Endothelial cell of umbilical vein (primary cell): Measurements from ENCODE around the gene ATF7IP.
"Not testable (repeated sequence)": the region's sequence is repeated elsewhere in the genome, so short reads cannot be mapped to it uniquely, and the experiment has no call there.

Experiments used
- EZH2 ChIP-seq: IDR thresholded peaks from 2 replicates; pipeline ENCODE4 v1.6.1; 2012; ENCODE audit warnings: borderline replicate concordance, low read depth, mild to moderate bottlenecking, moderate library complexity, low read length, inconsistent platforms; ENCODE audit not compliant: severe bottlenecking
- FOS ChIP-seq: IDR thresholded peaks from 2 replicates; pipeline ENCODE4 v1.6.1; 2011; ENCODE audit warnings: mild to moderate bottlenecking, low read length, moderate library complexity, borderline replicate concordance; ENCODE audit not compliant: insufficient read depth
- JUN ChIP-seq: IDR thresholded peaks from 2 replicates; pipeline ENCODE4 v1.6.1; 2011; ENCODE audit warnings: borderline replicate concordance, low read depth; ENCODE audit not compliant: insufficient read length, insufficient read depth
- POLR2A ChIP-seq: IDR thresholded peaks from 2 replicates; pipeline ENCODE4 v1.6.1; 2012; ENCODE audit warnings: low read depth, mild to moderate bottlenecking, control low read depth, low read length
- POLR2AphosphoS5 ChIP-seq: IDR thresholded peaks from 2 replicates; pipeline ENCODE4 v1.6.1; 2012; ENCODE audit warnings: low read depth, mild to moderate bottlenecking, control low read depth, low read length, moderate library complexity; ENCODE audit not compliant: insufficient read depth
- TF ChIP-seq, protein P1 (sequence below), 2 donors: IDR thresholded peaks; 1 replicate in 1 of 2; 2 replicates in 1 of 2; pipeline ENCODE4 v1.5.1; 2011; ENCODE audit warnings: low read length in 2 of 2, mild to moderate bottlenecking in 2 of 2, moderate library complexity in 2 of 2, control low read depth in 1 of 2, inconsistent platforms in 1 of 2, low read depth in 1 of 2; ENCODE audit not compliant: insufficient read depth in 1 of 2; ENCODE audit errors: extremely low read depth in 1 of 2
- TF ChIP-seq, protein P2 (sequence below): IDR thresholded peaks from 2 replicates; pipeline ENCODE4 v1.6.1; 2011; ENCODE audit not compliant: insufficient read depth, insufficient read length

DNA sequence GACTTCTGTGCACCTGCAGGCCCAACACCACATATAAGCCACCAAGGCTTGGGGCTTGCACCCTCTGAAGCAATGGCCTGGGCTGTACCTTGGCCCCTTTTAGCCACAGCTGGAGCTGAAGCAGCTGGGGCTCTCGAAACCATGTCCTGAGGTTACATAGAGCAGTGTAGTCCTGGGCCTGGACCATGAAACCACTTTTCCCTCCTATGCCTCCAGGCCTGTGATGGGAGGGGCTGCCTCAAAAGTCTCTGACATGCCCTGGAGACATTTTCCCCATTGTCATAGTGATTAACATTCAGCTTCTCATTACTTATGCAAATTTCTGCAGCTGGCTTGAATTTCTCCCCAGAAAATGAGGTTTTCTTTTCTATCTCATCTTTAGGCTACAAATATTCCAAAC is 13.4 kb upstream of the ATF7IP start:
- TF ChIP-seq EZH2, POLR2AphosphoS5, FOS, POLR2A, JUN: not testable (repeated sequence)
- TF ChIP-seq, protein P1, sequence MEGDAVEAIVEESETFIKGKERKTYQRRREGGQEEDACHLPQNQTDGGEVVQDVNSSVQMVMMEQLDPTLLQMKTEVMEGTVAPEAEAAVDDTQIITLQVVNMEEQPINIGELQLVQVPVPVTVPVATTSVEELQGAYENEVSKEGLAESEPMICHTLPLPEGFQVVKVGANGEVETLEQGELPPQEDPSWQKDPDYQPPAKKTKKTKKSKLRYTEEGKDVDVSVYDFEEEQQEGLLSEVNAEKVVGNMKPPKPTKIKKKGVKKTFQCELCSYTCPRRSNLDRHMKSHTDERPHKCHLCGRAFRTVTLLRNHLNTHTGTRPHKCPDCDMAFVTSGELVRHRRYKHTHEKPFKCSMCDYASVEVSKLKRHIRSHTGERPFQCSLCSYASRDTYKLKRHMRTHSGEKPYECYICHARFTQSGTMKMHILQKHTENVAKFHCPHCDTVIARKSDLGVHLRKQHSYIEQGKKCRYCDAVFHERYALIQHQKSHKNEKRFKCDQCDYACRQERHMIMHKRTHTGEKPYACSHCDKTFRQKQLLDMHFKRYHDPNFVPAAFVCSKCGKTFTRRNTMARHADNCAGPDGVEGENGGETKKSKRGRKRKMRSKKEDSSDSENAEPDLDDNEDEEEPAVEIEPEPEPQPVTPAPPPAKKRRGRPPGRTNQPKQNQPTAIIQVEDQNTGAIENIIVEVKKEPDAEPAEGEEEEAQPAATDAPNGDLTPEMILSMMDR (IDR thresholded peaks at IDR 0.05; ENCODE audit: extremely low read depth in 1 of 2, insufficient read depth in 1 of 2, low read depth in 1 of 2, low read length in 2 of 2): not testable (repeated sequence)
- TF ChIP-seq, protein P2, sequence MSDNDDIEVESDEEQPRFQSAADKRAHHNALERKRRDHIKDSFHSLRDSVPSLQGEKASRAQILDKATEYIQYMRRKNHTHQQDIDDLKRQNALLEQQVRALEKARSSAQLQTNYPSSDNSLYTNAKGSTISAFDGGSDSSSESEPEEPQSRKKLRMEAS: not testable (repeated sequence)
